GM23248 (cell line): ENCODE results near the gene ADCY10. TPM values are rescaled to one million over a fixed set of nuclear protein-coding genes. Genes with fewer than 3 reads are reported as not detected.
A peak's percentile ranks its signal among the peaks of the same experiment; 100 is the strongest.

ENCODE experiments used
- DNase-seq: peaks from one replicate; pipeline ENCODE4 v3.0.0-alpha.2; 2015
- H2AFZ ChIP-seq: fragments of 200-600 bp; sonication (generic); 2 replicates; pipeline ENCODE4 v1.6.1; 2016; ENCODE audit warnings: antibody characterized with exemption
- H3F3A ChIP-seq: fragments of 200-600 bp; sonication (generic); 2 replicates; pipeline ENCODE4 v1.6.1; 2016; ENCODE audit warnings: mild to moderate bottlenecking, antibody characterized with exemption, mixed run types; ENCODE audit not compliant: insufficient read depth
- H3K27ac ChIP-seq: fragments of 200-600 bp; sonication (generic); 2 replicates; pipeline ENCODE4 v1.5.1; 2016; ENCODE audit warnings: mild to moderate bottlenecking
- H3K27me3 ChIP-seq: fragments of 200-600 bp; sonication (generic); replicated peaks from 2 replicates; pipeline ENCODE4 v1.6.1; 2016; ENCODE audit warnings: mild to moderate bottlenecking; ENCODE audit not compliant: insufficient read depth
- H3K36me3 ChIP-seq: fragments of 200-600 bp; sonication (generic); 2 replicates; pipeline ENCODE4 v1.6.1; 2016; ENCODE audit warnings: low read depth, mild to moderate bottlenecking
- H3K4me1 ChIP-seq: fragments of 200-600 bp; sonication (generic); 2 replicates; pipeline ENCODE4 v1.6.1; 2016; ENCODE audit warnings: mild to moderate bottlenecking; ENCODE audit not compliant: insufficient read depth
- H3K4me2 ChIP-seq: fragments of 200-600 bp; sonication (generic); one replicate; pipeline ENCODE4 v1.6.1; 2016; ENCODE audit warnings: mild to moderate bottlenecking; ENCODE audit not compliant: unreplicated experiment
- H3K4me3 ChIP-seq: fragments of 200-600 bp; sonication (generic); 2 replicates; pipeline ENCODE4 v1.5.1; 2016; ENCODE audit warnings: mild to moderate bottlenecking
- H3K79me2 ChIP-seq: fragments of 200-600 bp; sonication (generic); 2 replicates; pipeline ENCODE4 v1.6.1; 2016; ENCODE audit warnings: mild to moderate bottlenecking; ENCODE audit not compliant: insufficient read depth
- H3K9ac ChIP-seq: fragments of 200-600 bp; sonication (generic); 2 replicates; pipeline ENCODE4 v1.6.1; 2016; ENCODE audit warnings: mild to moderate bottlenecking
- H3K9me2 ChIP-seq: fragments of 200-600 bp; sonication (generic); 2 replicates; pipeline ENCODE4 v1.6.1; 2016; ENCODE audit warnings: mixed run types, mild to moderate bottlenecking, moderate library complexity; ENCODE audit not compliant: insufficient read depth
- H3K9me3 ChIP-seq: fragments of 200-600 bp; sonication (generic); one replicate; pipeline ENCODE4 v1.6.1; 2017; ENCODE audit warnings: low read depth
- H4K20me1 ChIP-seq: fragments of 200-600 bp; sonication (generic); 2 replicates; pipeline ENCODE4 v1.6.0; 2016; ENCODE audit not compliant: insufficient read depth
- EZH2 ChIP-seq: fragments of 200-600 bp; sonication (generic); IDR thresholded peaks from 2 replicates; pipeline ENCODE4 v1.6.1; 2018; ENCODE audit warnings: antibody characterized with exemption, mild to moderate bottlenecking; ENCODE audit not compliant: insufficient read depth, poor library complexity, severe bottlenecking
- EZH2phosphoT487 ChIP-seq: fragments of 200-600 bp; sonication (generic); IDR thresholded peaks from 2 replicates; pipeline ENCODE4 v1.6.1; 2018; ENCODE audit warnings: antibody characterized with exemption, moderate library complexity, mild to moderate bottlenecking, low read depth; ENCODE audit not compliant: insufficient read depth
- WGBS, 2 experiments: methylation state at CpG; one replicate each; pipeline ENCODE4 v1.1.6; 2015 to 2017; ENCODE audit warnings: low lambda C conversion rate in 2 of 2, low coverage in 1 of 2; ENCODE audit errors: missing lambda C conversion rate in 2 of 2; 5-methylcytosine and 5-hydroxymethylcytosine counted together
- in situ Hi-C: fragments of 300-500 bp; cut with MboI; formaldehyde crosslinking; loops from 2 replicates; pipeline ENCODE4 v1.15.0; 2020
- polyA plus RNA-seq: library from polyadenylated mRNA; unstranded; fragments of >200 nt; fragmentation: Nextera tagmentation; extraction: Ambion mirVana; gene quantifications from 2 replicates; pipeline ENCODE4 v1.2.1, GENCODE V29; 2016
- total RNA-seq: library from RNA; depleted of rRNA; stranded (reverse); fragments of >200 nt; shearing (Covaris generic); gene quantifications from 2 replicates; pipeline ENCODE4 v1.2.3, GENCODE V29; 2014

The ADCY10 gene
- total and polyA plus RNA-seq, 2 experiments from 2014 or later = 0.11 TPM

GRCh38 chr1:167777269-167777650 lies 136.7 kb downstream of the ADCY10 start:
- Histone ChIP-seq H3K4me2 (no peak overlapping the region), H3K4me3 (no peak overlapping the region), H3K4me1 (peaks cover 32% of the 10 kb centered on the region), H3F3A (peaks cover 40% of the 10 kb centered on the region), H3K9me3 (no peaks in the 10 kb centered on the region), H2AFZ (no peak overlapping the region), H4K20me1 (no peaks in the 10 kb centered on the region), H3K79me2 (peaks cover 45% of the 10 kb centered on the region), H3K27ac (no peak overlapping the region), H3K9ac (no peak overlapping the region), H3K9me2 (no peaks in the 10 kb centered on the region), H3K36me3 (peaks cover 52% of the 10 kb centered on the region), H3K27me3 (no peaks in the 10 kb centered on the region)
- TF ChIP-seq EZH2 = no peak
- no peak for TF ChIP-seq EZH2phosphoT487
- DNase-seq = no peak
- WGBS, 2 experiments = 95 to 100% methylated on average over 5 of the region's 5 CpGs
- in situ Hi-C loops = no loop called here

- H3K79me2 ChIP-seq = peaks cover 45% of the 10 kb centered on the region
- no peak overlapping the region for H3K4me3 ChIP-seq
- no peak for DNase-seq
- H3K27me3 ChIP-seq = no peaks in the 10 kb centered on the region
- peaks cover 32% of the 10 kb centered on the region for H3K4me1 ChIP-seq
- TF ChIP-seq EZH2phosphoT487 (no peak), EZH2 (no peak)
- in situ Hi-C loops = no loop called here
- no peaks in the 10 kb centered on the region for H4K20me1 ChIP-seq
- WGBS, 2 experiments = 100% methylated on average over 1 of the region's 1 CpG
- H3K27ac ChIP-seq = peak overlapping the region; percentile 44
- H3K9me3 ChIP-seq = no peaks in the 10 kb centered on the region
- no peak overlapping the region for H2AFZ ChIP-seq
- peak overlapping the region; percentile 1 for H3K4me2 ChIP-seq
- no peaks in the 10 kb centered on the region for H3K9me2 ChIP-seq
- no peak overlapping the region for H3K9ac ChIP-seq
- H3K36me3 ChIP-seq = peaks cover 56% of the 10 kb centered on the region
- peaks cover 42% of the 10 kb centered on the region for H3F3A ChIP-seq
Measured at GRCh38 chr1:167776616-167777268, 137.2 kb downstream of the ADCY10 start.

- Histone ChIP-seq H3K9me3 (no peaks in the 10 kb centered on the region), H3K4me3 (no peak overlapping the region), H3K4me2 (peak overlapping the region; percentile 1), H3K36me3 (peaks cover 53% of the 10 kb centered on the region), H3K9me2 (no peaks in the 10 kb centered on the region), H4K20me1 (no peaks in the 10 kb centered on the region), H3K4me1 (peaks cover 32% of the 10 kb centered on the region), H3K79me2 (peaks cover 49% of the 10 kb centered on the region), H3K9ac (no peak overlapping the region), H2AFZ (no peak overlapping the region), H3K27ac (peak overlapping the region; percentile 44), H3F3A (peaks cover 42% of the 10 kb centered on the region), H3K27me3 (no peaks in the 10 kb centered on the region)
- TF ChIP-seq EZH2 = no peak
- TF ChIP-seq EZH2phosphoT487 = no peak
- peak; percentile 62 for DNase-seq
- 95 to 100% methylated on average over 1 of the region's 1 CpG for WGBS, 2 experiments
- in situ Hi-C loops = no loop called here
Measured at GRCh38 chr1:167776151-167776550, 137.8 kb downstream of the ADCY10 start.

- Histone ChIP-seq H3F3A (peaks cover 42% of the 10 kb centered on the region), H3K9ac (no peak overlapping the region), H3K9me2 (no peaks in the 10 kb centered on the region), H3K9me3 (no peaks in the 10 kb centered on the region), H3K36me3 (peaks cover 53% of the 10 kb centered on the region), H4K20me1 (0 out of 2 replicates have a peak, but pooled peaks cover under 1% of the 10 kb centered on the region), H3K27me3 (no peaks in the 10 kb centered on the region), H3K4me2 (peak overlapping the region; percentile 5), H3K4me1 (peaks cover 32% of the 10 kb centered on the region), H2AFZ (no peak overlapping the region), H3K27ac (peak overlapping the region; percentile 43), H3K79me2 (peaks cover 54% of the 10 kb centered on the region), H3K4me3 (no peak overlapping the region)
- in situ Hi-C loops = no loop called here
- TF ChIP-seq EZH2phosphoT487 (no peak), EZH2 (no peak)
- peak; percentile 56 for DNase-seq
- WGBS, 2 experiments = 27 to 36% methylated on average over 2 of the region's 2 CpGs
Measured at GRCh38 chr1:167775178-167775577, 138.8 kb downstream of the ADCY10 start.

- Histone ChIP-seq H3K9me3 (no peaks in the 10 kb centered on the region), H3K9me2 (no peaks in the 10 kb centered on the region), H3K9ac (no peak overlapping the region), H3K36me3 (peaks cover 54% of the 10 kb centered on the region), H3K4me2 (no peak overlapping the region), H3K4me3 (no peak overlapping the region), H3K27ac (peak overlapping the region; percentile 43; the same call in 1 of the 2 replicates), H4K20me1 (peaks cover 5% of the 10 kb centered on the region; the same call in 1 of the 2 replicates), H2AFZ (no peak overlapping the region), H3K4me1 (peaks cover 32% of the 10 kb centered on the region), H3K27me3 (no peaks in the 10 kb centered on the region), H3F3A (peaks cover 38% of the 10 kb centered on the region), H3K79me2 (peaks cover 59% of the 10 kb centered on the region)
- peak; percentile 51 for DNase-seq
- in situ Hi-C loops = no loop called here
- TF ChIP-seq EZH2phosphoT487 (no peak), EZH2 (no peak)
Measured at GRCh38 chr1:167774710-167775109, 139.2 kb downstream of the ADCY10 start.
